CD4-positive, alpha-beta T cell treated with Interleukin-17A for 4 hours (primary cell): ENCODE data around the gene SPATS2.
"Not testable (repeated sequence)": the region's sequence is repeated elsewhere in the genome, so short reads cannot be mapped to it uniquely, and the experiment has no call there.

Experiments
- DNase-seq: peaks from one replicate; pipeline ENCODE4 v3.0.0-alpha.2; 2020; ENCODE audit warnings: mixed read lengths

SPATS2 gene

DNA sequence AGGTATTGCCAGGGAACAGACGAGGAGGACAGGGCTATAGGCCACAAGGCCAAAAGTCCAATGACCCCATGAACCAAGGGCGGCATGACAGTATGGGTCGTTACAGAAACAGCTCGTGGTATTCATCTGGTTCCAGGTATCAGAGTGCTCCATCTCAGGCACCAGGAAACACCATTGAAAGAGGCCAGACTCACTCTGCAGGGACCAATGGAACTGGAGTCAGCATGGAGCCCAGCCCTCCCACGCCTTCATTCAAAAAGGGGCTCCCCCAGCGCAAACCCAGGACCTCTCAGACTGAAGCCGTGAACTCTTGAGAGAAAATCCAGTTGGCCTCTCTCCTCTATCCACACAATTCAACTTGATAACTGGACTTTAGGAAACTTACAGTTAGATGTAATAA lies 158.7 kb downstream of the SPATS2 start:
- no peak for DNase-seq

DNA sequence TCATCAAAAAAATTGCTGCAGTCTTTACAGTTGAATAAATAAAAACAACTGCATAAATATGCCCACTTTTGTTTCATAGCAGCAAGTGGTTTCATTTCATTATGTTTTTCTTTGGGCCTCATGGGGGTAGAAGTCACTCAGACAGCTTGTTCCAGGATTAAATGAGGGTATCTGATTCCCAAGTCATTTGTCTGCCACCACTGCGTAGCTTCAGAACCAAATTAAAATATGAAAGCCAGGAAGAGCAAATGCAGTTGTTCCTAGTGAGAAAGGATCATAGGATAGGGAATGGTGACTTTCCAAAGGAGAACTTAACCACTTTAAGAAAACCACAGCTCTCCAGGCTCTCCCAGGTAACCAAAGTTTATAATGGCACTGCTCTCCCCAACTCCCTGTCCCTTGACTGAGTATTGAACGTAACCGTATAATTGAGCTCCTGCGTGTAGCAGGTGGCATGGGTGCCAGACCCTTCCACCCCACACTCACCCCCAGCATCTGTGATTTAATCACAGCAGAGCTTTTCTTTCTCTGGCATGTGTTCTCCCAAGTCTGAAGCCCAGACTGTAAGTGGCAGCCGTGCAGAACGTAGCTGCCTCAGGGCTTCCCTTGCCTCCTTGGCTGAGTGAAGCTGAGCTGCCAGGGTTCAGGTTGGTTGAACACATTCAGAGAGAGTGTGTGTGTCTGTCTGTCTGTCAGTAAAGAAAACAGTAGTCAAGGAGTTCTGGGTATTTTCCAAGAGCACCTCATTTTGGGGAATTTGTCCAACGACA lies 160.3 kb downstream of the SPATS2 start:
- no peak for DNase-seq

GRCh38 chr12:49529414-49529813 lies 162.2 kb downstream of the SPATS2 start:
- no peak for DNase-seq

DNA sequence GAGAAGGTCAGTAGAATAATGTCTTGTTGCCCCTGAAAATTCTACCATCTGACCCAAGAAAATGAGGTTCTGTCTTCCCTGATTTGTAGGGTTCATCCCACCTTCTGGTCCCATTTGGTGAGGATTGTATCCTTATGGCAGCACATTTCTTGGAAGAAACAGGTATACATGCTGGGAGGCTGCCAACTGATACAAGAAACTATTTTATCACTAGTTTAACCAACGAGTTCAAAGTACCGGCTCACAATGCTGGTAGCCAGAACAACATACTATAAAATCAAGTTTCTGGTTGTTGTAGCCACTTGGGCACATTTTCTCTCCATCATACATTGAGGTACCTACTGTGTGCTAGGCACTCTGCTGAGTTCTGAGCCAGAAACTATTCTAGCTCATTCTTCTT lies 164.5 kb downstream of the SPATS2 start:
- no peak for DNase-seq

GRCh38 chr12:49533331-49533730 lies 166.1 kb downstream of the SPATS2 start:
- no peak for DNase-seq

DNA sequence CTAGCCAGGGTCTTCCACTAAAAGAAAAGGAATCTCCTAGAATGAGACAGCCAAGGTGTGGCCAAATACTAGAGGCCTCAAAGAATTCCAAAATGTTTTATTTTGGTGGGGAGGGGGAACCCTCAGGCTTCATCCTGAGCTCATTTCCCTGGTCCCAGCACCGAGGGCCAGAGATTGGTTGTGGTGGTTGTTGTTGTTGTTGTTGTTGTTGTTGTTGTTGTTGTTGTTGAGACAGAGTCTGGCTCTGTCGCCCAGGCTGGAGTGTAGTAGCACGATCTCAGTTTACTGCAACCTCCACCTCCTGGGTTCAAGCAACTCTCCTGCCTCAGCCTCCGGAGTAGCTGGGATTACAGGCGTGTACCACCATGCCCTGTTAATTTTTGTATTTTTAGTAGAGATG lies 166.9 kb downstream of the SPATS2 start:
- DNase-seq, result not testable (repeated sequence)

DNA sequence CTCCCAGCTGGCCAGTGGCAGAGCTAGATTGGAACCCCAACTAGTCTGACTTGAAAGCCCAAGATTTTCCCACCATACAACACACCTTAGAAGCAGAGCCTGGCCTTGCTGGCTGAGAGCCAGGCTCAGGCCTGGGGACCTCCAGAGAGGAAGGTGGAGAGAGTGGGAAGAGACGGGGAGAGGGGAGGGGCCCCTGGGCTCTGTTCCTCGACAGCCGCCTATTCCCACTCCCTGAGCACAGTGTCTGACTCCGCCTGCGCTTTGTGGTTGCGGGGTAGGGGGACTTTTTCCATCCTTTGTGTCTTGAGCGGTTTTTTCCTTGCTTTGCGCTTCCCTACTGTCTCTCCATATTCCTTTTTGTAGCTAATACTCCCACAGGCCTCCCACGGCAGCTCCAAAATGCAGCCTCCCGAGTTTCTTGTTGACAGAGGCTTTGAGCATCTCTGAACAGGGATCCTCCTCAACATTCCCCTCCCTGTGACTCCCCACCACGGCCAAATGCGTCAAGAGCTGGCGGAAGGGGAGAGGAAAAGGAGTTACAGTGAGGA lies 167.5 kb downstream of the SPATS2 start:
- DNase-seq, result no peak

DNA sequence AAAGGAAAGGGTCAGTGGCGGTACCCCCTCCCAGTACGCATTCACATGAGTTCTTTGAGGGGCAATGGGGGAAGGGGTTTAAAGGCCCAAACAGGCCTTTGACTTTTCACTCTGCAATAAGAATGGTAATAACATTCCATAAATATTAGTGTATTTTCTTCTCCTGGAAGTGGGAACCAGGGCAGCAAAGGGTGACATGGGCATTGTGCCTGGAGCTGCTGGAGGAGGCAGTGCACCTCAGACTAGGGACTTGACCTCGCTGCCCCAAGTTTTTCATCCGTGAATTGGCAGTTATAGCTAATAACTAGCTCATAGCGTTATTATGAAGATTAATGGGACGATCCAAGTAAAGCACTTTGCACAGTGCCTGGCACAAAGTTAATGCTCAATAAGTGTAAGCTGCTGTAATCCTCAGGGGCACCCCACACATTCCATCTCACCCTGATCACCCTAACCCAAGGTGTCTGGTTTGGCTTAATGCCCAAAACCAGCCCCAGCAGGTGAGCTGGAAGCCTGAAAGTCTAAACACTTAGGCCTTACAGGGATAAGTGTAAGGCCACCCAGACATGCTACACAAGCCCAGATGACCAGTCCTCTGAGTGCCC lies 168.8 kb downstream of the SPATS2 start:
- no peak for DNase-seq

- DNase-seq, result no peak
Measured at GRCh38 chr12:49536526-49537071, 169.3 kb downstream of the SPATS2 start.

DNA sequence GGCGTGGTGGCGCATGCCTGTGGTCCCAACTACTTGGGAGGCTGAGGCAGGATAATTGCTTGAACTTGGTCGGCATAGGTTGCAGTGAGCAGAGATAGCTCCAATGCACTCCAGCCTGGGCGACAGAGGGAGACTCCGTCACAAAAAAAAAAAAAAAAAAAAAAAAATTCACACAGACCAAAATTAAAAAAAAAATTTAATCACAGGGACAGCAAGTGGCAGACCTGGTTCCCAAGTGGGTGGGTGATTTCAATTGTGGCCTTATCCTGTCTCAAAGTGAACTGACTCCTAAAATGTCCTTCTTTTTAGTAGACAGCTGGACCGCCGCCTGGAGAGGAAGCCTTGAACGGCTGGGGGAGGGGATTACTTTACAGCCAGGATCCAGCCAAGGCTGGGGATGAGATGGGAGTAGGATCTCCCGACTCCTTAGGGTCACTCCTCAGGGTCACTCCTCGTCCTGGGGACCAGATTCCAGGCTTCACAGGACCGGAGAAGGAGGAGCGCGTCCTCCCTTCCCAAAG lies 170.0 kb downstream of the SPATS2 start:
- no peak for DNase-seq

DNA sequence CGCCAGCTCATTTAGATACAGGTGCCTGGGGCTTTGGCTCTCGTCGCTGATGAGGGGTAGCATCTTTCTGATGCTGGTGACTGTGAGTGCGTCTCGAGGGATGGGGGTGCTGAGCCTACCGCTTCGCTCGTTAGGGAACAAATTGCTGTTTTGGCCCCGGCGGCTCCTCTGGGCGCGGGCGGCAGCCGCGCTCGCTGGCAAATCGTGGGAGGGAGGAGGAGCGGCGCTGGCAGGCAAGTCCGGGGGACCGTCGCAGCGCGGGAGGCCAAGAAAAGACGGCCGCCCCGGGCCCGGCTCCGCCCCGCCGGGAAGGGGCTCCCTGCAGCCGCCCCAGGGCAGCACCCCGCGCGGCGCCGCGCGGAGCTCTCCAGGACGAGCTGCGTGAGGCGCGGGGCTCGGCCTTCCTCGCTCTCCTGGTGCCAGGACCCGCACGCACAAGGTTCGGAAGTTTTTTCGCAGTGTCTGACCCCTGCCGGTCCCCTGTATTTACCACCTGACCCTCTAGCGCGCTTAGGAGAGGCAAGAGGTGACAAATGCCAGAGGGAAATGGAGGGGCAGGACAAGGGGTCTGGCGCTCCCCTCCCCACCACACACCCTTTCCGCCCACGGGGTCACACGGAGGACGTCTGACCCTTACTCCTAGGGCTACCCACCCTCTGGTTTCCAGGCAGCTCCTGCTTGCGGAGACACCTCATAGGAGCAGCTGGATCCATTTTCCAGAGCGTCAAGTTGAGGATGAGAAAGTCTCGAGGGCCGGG lies 170.7 kb downstream of the SPATS2 start:
- DNase-seq, result peak; percentile 50

GRCh38 chr12:49538510-49539403 lies 171.5 kb downstream of the SPATS2 start, which contains the start of gene KCNH3:
KCNH3 (plus strand) TSS chr12:49539030; CDS start chr12:49539417, 387 bp downstream.
- peak; percentile 93 for DNase-seq

GRCh38 chr12:49539406-49540228 lies 172.4 kb downstream of the SPATS2 start:
- no peak for DNase-seq

- no peak for DNase-seq
Measured at GRCh38 chr12:49540229-49541139, 173.2 kb downstream of the SPATS2 start.

- no peak for DNase-seq
Measured at GRCh38 chr12:49541140-49541861, 174.0 kb downstream of the SPATS2 start.

GRCh38 chr12:49541911-49542505 lies 174.7 kb downstream of the SPATS2 start:
- DNase-seq, result no peak

DNA sequence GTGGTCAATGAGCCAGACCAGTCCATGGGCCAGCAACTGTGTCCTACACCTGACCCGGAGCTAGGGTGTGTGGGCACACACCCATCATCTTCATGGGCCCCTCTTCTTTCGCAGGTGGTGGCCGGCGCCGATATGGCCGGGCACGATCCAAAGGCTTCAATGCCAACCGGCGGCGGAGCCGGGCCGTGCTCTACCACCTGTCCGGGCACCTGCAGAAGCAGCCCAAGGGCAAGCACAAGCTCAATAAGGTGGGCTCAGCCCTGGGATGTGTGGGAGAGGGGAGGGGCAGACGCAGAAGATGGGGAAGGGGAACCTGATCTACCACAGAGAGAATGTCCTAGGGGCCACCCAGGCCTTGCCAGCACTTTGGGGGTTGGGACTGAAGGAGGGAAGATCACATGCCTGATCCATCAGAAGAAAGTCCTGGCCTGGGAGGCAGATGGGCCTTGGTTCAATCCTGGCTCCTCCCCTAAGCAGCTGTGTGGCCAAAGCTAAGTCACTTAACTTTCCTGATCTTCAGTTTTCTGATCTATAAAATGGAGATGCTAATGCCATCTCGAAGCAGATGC lies 175.4 kb downstream of the SPATS2 start:
- no peak for DNase-seq

- DNase-seq, result peak; percentile 10
Measured at GRCh38 chr12:49543221-49543913, 176.1 kb downstream of the SPATS2 start.
